IPS-18c (cell line): Measurements from ENCODE around the gene NUAK2.

Experiments used
- H3K4me3 ChIP-seq: 2 replicates; pipeline ENCODE4 v1.7.0; 2013; ENCODE audit warnings: low read depth, mild to moderate bottlenecking, low read length, moderate library complexity; ENCODE audit not compliant: insufficient read depth
- H3K9me3 ChIP-seq: one replicate; pipeline ENCODE4 v1.6.1; 2013; ENCODE audit warnings: mild to moderate bottlenecking, low read length, moderate library complexity; ENCODE audit not compliant: control insufficient read depth, insufficient read depth

NUAK2 gene

DNA sequence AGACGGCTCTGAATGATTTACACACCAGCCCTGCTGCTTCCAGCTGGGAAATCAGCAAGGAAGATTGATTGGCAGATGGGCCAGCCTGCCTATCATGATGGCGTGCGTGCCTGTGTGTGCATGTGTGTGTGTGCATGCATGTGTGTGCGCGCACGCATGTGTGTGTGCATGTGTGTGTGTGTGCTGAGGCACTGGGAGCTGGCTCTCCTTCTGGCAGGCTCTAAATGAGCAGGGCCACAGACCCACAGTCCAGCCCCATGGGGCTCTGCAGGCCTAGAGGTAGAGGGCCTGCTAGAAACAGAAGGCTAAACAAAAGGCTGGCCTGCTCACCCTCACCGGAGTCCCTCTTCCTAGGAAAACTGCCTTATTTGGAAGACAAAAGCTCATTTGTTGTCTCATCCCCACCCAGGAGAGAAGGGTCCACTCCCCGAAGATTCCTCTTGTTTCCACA is 29.2 kb upstream of the NUAK2 start:
- no peak overlapping the region for H3K4me3 ChIP-seq

DNA sequence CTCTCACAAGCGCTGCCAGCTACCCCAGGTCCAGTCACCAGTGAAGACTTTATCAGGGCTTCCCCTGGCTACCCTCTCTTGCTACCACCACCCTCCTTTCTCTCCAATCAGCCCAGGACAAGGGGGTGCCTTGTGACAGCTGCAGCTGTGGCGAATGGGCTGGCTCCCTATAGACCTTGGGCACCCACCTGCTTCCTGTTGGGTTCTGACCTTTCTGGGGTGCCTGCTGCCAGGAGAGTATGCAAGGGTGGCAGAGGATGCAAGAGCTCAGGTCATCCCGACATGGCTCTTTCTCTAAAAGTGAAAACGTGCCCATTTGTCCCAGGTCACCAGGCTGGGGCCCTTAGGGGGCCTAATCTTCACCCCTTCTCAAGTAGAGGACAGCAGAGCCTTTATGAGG is 28.6 kb upstream of the NUAK2 start:
- no peaks in the 10 kb centered on the region for H3K9me3 ChIP-seq

More for the DNA sequence above, 29.2 kb upstream of the NUAK2 start:
- no peaks in the 10 kb centered on the region for H3K9me3 ChIP-seq

DNA sequence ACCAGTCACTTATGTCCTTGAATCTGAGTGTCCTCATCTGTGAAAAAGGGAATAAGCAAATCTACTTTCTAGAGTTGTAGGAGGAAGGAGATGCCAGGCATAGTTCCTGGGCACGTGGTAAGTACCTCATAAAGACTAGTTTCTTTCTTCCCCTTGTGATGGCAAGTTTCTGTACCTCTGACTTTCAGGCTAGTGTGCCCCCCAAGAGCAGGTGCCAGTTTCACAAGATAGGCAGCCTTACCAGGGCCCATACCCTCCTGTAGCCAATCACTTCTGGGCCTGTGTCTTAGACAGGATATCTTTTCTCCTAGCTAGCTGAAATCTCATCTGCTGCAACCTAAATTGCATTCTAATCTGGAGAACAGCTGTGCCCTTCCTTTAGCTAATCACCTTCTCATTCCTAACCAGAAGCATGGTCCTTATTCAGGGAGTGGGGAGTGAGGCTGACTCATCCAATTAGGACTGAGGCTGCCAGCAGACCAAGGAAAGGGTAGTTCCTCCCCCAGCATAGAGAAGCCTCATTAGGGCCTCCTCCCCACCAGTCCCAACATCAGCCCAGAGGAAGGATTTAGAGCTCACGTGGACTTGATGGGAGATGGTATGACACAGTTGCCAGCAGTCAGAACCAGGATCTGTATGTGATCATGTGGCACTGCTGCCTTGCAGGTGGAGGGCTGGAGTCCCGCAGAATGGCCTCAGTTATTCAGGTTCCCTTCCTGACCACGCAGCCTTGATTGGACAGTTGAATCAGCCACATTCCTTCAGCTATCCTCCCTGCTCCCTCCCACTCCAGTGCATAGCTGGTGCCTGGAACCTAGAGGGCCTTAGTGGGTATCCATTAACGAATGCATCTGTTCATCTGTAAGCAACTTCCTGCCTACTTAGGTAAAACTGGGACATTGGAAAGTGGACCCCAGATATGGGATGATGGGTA is 27.3 kb upstream of the NUAK2 start:
- Histone ChIP-seq H3K9me3 (no peaks in the 10 kb centered on the region), H3K4me3 (no peak overlapping the region)

More for the DNA sequence above, 28.6 kb upstream of the NUAK2 start:
- no peak overlapping the region for H3K4me3 ChIP-seq

DNA sequence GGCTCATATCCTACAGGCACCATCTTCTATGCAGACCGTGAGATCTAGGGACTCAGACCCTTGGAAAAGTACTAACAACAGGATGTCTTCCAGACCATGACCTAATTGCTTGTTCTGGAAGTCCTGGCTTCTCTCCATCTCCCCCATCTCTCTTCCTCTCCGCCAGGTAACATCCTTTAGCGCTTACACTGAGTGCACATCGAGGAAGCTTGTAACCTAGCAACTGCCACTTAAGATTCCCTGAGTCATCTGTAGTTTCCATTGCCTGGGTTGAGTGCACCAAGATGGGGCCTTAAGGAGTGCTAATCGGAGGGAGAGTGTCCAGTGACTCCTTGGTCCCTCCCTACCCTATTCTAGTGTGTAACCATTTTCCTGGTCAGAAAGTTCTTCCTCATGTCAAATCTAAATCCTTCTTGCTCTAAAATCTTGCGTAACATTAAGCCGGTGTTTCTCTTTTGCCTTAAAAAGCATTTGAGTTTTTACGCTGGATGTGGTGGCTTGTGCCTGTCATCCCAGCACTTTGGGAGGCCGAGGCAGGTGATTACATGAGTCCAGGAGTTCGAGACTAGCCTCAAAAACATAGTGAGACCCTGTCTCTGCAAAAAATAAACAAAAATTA is 25.5 kb upstream of the NUAK2 start:
- Histone ChIP-seq H3K4me3 (no peak overlapping the region), H3K9me3 (no peaks in the 10 kb centered on the region)

DNA sequence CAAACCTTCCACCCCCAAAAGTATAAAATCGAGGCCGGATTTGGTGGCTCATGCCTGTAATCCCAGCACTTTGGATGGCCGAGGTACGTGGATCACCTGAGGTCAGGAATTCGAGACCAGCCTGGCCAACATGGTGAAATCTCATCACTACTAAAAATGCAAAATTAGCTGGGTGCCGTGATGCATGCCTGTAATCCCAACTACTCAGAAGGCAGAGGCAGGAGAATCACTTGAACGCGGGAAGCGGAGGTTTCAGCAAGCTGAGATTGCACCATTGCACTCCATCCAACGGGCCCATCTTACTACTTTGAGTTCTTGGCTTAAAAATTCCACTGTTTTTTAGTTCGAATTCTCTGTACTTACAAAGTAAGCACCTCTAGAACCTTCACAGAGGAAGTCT is 24.2 kb upstream of the NUAK2 start:
- Histone ChIP-seq H3K4me3 (no peak overlapping the region), H3K9me3 (no peaks in the 10 kb centered on the region)

DNA sequence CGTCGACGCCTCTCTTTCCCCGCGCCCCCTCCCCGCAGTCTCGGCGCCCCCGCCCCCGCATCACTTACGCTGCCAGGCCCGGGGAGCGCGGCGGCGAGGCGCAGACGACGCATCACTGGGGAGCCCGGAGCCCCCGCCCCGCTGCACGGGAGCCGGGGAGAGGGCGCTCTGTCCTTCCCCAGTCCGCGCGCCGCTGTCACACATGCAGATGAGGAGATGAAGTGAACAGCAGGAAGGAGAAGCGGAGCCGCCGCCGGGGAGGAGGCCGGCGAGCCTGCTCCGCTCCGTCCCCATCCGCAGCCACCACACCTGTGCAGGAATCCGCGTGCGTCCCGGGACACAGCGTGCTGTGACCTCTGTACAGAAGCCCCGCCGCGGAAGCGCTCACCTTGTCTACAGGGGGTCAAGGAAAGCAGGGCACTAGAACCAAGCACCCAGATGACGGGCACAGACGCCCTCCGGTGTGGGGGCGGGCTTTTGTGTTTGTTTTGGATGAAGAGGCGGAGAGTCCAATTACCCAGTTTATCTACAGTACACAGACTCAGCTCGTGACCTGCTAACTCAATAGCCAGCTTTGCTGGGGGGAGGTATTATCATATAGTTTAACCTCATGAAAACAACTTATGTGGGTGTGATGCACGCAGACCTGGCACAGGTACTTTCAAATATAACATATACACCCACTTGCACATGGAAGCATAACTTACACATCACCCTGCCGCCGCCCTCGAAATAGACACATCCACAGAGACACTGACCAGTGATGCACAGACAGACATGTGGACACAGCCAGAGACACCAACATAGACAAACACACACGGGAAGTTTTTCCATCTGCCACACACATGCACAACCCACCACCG is 22.8 kb upstream of the NUAK2 start:
- peak overlapping the region; percentile 62 for H3K4me3 ChIP-seq

DNA sequence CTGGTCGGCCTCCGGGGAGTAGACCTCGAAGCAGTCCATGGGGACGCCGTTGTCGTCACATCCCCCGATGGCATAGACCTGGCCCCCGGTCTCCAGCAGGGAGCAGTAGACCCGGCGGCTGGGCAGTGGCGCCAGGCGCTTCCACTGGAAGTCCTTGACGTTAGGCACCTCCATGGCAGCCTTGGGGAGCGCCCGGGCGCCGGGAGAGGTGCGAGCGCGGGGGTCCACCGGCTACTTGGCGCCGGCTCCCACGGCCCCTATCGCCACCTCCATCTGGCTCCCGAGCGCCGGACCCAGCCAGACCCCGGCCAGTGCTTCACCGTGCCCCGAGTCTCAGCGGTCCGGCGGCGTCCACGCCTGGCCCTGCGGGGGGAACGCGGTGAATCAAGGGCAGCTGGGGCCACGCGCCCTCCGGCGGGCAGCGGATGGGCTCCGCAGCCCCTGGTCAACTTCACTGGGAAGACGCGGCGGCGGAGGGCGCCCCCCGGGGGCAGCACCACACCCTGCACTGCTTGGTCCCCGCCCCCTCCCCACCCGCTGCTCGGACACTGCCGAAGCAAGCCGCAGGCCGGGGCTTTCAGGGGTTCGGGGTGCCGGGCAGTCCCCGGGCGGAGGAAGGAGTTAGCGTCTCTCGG is 22.0 kb upstream of the NUAK2 start:
- no peaks in the 10 kb centered on the region for H3K9me3 ChIP-seq
- H3K4me3 ChIP-seq = peak overlapping the region; percentile 62

More for the DNA sequence above, 22.8 kb upstream of the NUAK2 start:
- no peaks in the 10 kb centered on the region for H3K9me3 ChIP-seq

DNA sequence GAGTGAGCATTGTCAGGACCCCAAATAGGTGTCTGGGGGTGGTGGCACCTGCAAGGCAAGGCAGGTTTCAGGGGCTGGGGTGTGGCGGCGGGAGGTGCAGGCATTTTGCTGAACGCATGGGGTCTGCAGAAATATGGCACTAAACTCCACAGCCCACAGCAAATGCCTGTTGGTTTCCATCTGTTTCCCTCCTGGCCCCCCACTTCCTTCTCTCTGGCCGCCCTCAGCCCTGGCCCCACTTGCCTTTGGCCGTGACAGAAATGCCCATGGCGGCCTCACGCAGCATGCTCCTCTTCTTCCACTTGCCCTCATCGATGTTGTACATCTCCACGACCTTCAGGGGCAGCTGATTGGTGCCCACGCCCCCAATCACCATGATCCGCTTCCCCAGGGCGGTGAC is 21.4 kb upstream of the NUAK2 start:
- Histone ChIP-seq H3K4me3 (peak overlapping the region; percentile 62), H3K9me3 (no peaks in the 10 kb centered on the region)

DNA sequence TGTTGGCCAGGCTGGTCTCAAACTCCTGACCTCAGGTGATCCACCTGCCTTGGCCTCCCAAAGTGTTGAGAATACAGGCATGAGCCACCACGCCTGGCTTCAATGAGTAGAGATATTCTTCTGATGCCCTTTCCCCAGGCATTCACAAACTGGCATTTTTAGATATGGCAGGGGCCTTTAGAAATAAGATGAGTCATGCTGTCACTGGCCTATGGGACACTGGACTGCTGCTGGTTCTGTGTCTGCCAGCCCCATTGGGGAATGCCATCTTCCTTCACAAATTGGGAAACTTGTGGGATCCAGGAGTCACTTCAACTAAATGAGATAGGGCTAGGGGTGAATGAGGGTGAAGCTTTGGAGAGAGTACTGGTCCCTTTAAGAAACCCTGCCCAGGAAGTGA is 19.1 kb upstream of the NUAK2 start:
- H3K9me3 ChIP-seq = no peaks in the 10 kb centered on the region
- H3K4me3 ChIP-seq = no peak overlapping the region

DNA sequence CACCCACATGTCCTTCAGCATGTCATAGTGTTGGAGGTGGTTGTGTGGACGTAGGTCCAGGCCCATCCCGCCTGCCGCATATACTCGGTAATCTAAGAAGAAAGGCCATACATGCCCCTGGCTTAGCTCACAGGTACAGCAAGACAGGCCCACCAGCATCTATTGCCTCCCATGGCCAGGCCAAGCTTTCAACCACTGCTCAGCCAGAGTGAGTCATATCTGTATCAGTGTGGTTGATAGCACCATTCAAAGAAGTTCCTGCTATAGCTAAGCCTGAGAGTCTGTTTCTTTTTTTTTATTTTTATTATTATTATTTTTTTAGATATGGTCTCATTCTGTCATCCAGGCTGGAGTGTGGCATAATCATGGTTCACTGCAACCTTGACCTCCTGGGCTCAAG is 18.2 kb upstream of the NUAK2 start:
- no peak overlapping the region for H3K4me3 ChIP-seq
- no peaks in the 10 kb centered on the region for H3K9me3 ChIP-seq

DNA sequence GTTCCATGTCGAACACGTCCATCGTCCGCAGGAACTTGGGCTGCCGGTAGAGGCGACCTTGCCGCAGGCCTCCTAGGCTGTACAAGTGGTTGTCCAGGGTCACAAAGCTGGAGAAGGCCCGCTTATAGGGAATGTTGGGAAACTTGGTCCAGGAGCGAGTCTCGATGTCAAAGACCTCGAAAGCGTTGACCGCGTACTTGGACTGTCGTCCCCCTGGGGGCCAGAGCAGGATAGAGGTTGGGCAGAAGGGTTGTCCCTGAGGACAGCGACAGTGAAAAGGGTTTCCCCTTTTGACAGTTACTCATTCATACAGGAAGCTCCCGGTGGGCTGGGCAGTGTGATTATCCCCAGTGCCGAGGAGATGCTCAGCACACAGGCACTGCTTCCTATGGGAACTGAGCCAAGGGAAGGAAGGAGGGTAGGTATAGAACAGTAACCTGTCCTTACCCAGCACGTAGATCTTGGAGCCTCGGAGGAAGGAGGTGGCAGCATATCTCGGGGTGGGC is 17.7 kb upstream of the NUAK2 start:
- no peak overlapping the region for H3K4me3 ChIP-seq
- H3K9me3 ChIP-seq = no peaks in the 10 kb centered on the region

DNA sequence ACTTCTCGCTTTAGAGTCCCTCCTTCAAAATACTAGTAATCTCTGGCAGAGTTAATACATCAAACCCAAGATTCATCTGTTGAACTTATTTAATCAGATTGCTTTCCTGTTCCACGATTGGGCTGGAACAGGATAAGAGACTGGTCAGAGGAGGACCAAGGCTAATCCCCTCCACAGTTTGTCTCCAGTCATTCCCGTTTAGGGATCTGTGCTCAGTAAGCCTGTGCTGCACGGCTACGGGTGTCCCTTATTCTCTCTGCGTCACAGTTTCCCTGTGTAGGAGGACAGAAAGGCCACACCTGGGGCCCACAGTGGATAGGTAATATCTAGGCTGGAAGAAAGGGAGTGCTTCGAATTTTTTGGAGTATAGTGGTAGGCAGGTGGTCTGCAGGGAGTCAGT is 16.5 kb upstream of the NUAK2 start:
- H3K4me3 ChIP-seq = no peak overlapping the region

DNA sequence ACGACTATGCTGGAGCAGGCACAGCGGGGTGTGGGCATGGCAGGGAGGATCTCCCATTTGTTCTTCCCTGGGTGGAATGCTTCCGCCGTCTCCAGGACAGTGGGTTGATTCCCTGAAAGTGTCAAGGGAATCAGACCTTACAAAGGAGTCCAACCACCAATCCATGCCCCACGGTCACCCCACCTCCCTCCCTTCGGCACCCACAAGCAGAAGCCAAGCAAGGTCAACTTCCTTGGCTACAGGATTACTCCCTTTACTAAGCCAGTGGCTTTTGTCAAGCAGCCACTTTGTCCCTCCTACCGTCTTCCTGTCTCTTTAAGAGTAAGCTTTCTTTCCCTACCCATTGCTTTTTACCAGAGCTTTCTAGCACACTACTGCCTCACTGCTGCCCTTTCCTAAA is 15.9 kb upstream of the NUAK2 start:
- H3K4me3 ChIP-seq = no peak overlapping the region

More for the DNA sequence above, 16.5 kb upstream of the NUAK2 start:
- no peaks in the 10 kb centered on the region for H3K9me3 ChIP-seq

DNA sequence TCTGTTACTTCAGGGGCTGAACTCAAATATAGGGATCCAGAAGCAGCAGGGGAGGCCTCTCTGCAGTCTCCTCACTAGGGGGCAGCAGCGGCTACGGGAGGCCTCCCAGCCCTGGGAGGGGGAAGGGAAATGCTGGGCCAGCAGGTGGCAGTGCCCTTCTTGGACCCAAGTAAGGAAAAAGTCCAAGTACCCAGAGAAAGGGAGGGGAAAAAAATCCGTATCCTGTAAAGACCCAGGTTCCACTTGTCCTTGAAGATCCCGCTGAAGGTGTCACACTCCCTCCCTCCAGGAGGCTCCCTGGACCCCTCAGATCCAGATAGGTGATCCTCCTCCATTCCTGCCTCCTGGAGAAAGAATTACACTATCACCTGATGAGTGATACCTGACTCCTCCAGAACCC is 14.1 kb upstream of the NUAK2 start:
- Histone ChIP-seq H3K9me3 (no peaks in the 10 kb centered on the region), H3K4me3 (no peak overlapping the region)

More for the DNA sequence above, 15.9 kb upstream of the NUAK2 start:
- no peaks in the 10 kb centered on the region for H3K9me3 ChIP-seq

DNA sequence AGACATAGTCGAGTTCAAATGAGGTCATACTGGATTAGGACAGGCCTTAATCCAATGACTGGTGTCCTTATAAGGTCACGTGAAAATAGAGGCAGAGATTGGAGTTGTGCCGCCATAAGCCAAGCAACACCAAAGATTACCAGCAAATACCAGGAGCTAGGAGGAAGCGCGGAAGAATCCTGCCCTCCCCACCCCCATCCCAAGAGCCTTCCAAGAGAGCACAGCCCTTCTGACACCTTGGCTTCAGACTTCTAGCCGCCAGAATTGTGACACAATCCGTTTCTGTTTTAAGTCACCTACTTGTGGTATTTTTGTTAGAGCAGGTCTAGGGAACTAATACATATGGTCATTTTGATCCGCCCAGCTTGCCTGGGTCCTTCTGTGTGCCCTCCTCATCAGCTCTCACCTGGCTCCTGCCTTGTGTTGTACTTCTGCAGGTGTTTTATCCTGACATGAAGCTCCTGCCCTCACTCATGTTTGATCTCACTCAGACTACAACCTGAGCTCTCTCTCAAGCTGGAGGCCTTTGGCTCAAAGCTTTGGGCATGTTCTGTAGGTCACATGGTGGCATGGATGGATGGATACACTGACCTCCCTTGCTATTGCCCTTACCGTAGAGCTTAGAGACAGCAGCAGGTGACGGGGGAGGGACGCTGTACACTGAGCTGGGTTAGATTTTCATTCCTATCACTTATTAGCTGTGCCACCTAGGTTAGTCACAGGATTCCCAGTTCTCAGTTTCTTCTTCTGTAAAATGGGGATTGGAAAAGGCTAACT is 10.7 kb upstream of the NUAK2 start:
- Histone ChIP-seq H3K9me3 (no peaks in the 10 kb centered on the region), H3K4me3 (no peak overlapping the region)

DNA sequence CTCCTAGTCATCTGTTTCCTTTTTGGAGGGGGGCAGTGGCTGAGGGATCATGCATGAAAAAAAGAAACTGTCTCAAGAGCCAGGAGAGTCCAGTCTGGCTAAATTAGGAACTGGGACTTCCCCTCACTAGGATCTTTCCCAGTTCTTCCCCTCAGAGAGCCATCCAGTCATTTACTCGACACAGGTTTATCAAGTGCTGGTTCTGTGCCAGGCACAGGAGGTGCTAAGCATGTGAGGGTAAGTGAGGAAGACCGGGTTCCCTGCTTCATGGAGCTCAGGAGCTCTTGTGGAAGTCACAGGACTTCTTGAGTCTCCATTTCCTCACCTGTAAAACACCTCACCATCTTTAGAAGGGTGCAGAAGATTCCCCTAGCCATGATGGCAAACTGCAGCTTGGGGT is 8.6 kb upstream of the NUAK2 start:
- H3K9me3 ChIP-seq = no peaks in the 10 kb centered on the region
- no peak overlapping the region for H3K4me3 ChIP-seq
